GM12892 (cell line): Measurements from ENCODE around the gene CCNE1.

Experiments
- POLR2A ChIP-seq: IDR thresholded peaks from 2 replicates; pipeline ENCODE4 v1.6.1; 2011; ENCODE audit warnings: low read depth, low read length, control low read depth
- POLR2AphosphoS5 ChIP-seq: IDR thresholded peaks from 2 replicates; pipeline ENCODE4 v1.6.1; 2011; ENCODE audit warnings: low read depth, low read length, control low read depth

DNA sequence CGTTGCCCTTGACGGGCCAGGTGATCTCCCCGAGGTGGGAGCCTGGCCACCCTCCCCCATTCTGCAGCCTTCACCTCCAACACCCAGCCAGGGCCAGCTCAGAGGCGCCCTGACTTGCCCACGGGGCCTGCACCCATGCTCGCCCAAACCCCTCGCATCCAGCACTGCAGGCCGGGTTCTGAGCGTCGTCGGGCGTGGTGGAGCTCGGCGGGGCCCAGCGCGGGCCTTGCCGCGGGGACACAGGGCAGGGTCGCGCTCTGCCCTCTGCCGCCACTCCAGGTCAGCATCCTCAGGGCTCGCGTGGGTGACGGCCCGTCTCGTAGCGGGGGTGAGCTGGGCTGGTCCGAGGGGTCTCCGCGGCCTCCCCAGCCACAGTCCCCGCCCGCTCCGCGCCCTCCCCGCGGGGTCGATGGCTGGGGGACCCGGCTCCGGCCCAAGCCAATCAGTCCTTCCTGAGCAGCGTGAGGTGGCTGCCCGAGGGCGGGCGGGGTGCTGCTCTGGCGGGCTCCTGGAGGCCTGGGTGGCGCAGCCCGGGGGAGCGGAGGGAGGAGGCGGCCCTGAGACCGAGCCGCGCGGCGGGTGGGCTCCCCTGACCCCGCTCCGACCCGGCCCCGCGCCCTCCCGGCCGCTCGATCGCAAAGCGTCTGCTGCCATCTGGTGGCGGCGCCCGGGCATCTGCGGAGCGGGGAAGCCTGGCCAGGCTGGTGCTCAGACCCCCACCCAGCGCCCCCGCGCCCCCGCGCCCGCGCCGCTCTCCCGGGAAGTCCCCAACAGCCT is 61.4 kb downstream of the CCNE1 start:
- no peak for TF ChIP-seq POLR2AphosphoS5
- no peak for TF ChIP-seq POLR2A
